KMS-11 (cell line): ENCODE measurements around the gene TM4SF18.

Experiments
- H2AFZ ChIP-seq: fragments of 200-600 bp; sonication (generic); 2 replicates; pipeline ENCODE4 v1.6.1; 2016; ENCODE audit warnings: antibody characterized with exemption, mixed run types, low read depth
- H3K27ac ChIP-seq: fragments of 200-600 bp; sonication (generic); 2 replicates; pipeline ENCODE4 v1.6.1; 2016; ENCODE audit warnings: mild to moderate bottlenecking, mixed run types
- H3K27me3 ChIP-seq: fragments of 200-600 bp; sonication (generic); 2 replicates; pipeline ENCODE4 v1.6.1; 2017; ENCODE audit warnings: mild to moderate bottlenecking, low read depth, mixed run types, moderate library complexity; ENCODE audit not compliant: insufficient read depth
- H3K36me3 ChIP-seq: fragments of 200-600 bp; sonication (generic); 2 replicates; pipeline ENCODE4 v1.6.1; 2017; ENCODE audit warnings: mild to moderate bottlenecking, mixed run types; ENCODE audit not compliant: insufficient read depth
- H3K4me1 ChIP-seq: fragments of 200-600 bp; sonication (generic); 2 replicates; pipeline ENCODE4 v1.6.1; 2016; ENCODE audit warnings: mild to moderate bottlenecking, low read depth, mixed run types; ENCODE audit not compliant: poor library complexity, severe bottlenecking
- H3K4me2 ChIP-seq: fragments of 200-600 bp; sonication (generic); 2 replicates; pipeline ENCODE4 v1.7.0; 2016; ENCODE audit warnings: mild to moderate bottlenecking, mixed run types
- H3K4me3 ChIP-seq: fragments of 200-600 bp; sonication (generic); IDR thresholded peaks from 2 replicates; pipeline ENCODE4 v1.6.1; 2017; ENCODE audit warnings: low read depth, low read length, mixed read lengths; ENCODE audit not compliant: insufficient read depth
- H3K79me2 ChIP-seq: fragments of 200-600 bp; sonication (generic); 2 replicates; pipeline ENCODE4 v1.6.1; 2016; ENCODE audit warnings: low read depth, mixed run types; ENCODE audit not compliant: insufficient read depth
- H3K9ac ChIP-seq: fragments of 200-600 bp; sonication (generic); 2 replicates; pipeline ENCODE4 v1.6.1; 2016; ENCODE audit warnings: mild to moderate bottlenecking, mixed run types
- H4K20me1 ChIP-seq: fragments of 200-600 bp; sonication (generic); 2 replicates; pipeline ENCODE4 v1.6.1; 2016; ENCODE audit warnings: mild to moderate bottlenecking, mixed run types; ENCODE audit not compliant: insufficient read depth
- TF ChIP-seq, protein P1 (sequence below): fragments of 200-600 bp; sonication (generic); conservative IDR thresholded peaks from 2 replicates; pipeline ENCODE4 v1.6.1; 2017; ENCODE audit warnings: low read depth, mild to moderate bottlenecking, antibody characterized with exemption, low read length, moderate library complexity, mixed read lengths

TM4SF18 gene

DNA sequence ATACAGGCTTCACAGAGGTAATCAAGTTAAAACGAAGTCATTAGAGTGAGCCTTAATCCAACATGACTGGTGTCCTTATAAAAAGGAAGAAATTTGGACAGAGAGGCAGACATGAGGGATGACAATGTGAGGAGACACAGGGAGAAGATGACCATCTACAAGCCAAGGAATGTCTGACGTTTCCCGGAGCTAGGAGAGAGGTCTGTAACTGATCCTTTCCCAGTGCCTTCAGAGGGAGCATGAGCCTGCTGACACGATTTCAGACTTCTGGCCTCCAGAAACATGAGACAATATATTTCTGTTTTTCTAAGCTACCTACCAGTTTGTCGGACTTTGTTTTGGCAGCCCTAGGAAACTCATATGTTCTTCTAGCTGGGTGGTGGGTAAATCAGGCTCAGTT lies 28.9 kb upstream of the TM4SF18 start:
- Histone ChIP-seq H3K9ac (no peak overlapping the region), H3K4me1 (no peaks in the 10 kb centered on the region), H3K79me2 (no peaks in the 10 kb centered on the region), H2AFZ (no peak overlapping the region), H3K27ac (no peak overlapping the region), H3K36me3 (no peaks in the 10 kb centered on the region), H4K20me1 (no peaks in the 10 kb centered on the region), H3K27me3 (no peaks in the 10 kb centered on the region), H3K4me3 (no peak overlapping the region), H3K4me2 (no peak overlapping the region)
- TF ChIP-seq, protein P1, sequence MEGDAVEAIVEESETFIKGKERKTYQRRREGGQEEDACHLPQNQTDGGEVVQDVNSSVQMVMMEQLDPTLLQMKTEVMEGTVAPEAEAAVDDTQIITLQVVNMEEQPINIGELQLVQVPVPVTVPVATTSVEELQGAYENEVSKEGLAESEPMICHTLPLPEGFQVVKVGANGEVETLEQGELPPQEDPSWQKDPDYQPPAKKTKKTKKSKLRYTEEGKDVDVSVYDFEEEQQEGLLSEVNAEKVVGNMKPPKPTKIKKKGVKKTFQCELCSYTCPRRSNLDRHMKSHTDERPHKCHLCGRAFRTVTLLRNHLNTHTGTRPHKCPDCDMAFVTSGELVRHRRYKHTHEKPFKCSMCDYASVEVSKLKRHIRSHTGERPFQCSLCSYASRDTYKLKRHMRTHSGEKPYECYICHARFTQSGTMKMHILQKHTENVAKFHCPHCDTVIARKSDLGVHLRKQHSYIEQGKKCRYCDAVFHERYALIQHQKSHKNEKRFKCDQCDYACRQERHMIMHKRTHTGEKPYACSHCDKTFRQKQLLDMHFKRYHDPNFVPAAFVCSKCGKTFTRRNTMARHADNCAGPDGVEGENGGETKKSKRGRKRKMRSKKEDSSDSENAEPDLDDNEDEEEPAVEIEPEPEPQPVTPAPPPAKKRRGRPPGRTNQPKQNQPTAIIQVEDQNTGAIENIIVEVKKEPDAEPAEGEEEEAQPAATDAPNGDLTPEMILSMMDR = no peak

- Histone ChIP-seq H3K27ac (no peak overlapping the region), H3K4me1 (no peaks in the 10 kb centered on the region), H3K9ac (no peak overlapping the region), H3K27me3 (no peaks in the 10 kb centered on the region), H3K36me3 (no peaks in the 10 kb centered on the region), H4K20me1 (no peaks in the 10 kb centered on the region), H3K79me2 (no peaks in the 10 kb centered on the region), H3K4me2 (no peak overlapping the region), H2AFZ (no peak overlapping the region), H3K4me3 (no peak overlapping the region)
- TF ChIP-seq, protein P1 = no peak
These were observed 23.2 kb upstream of the TM4SF18 start for GRCh38 chr3:149356630-149357029.

DNA sequence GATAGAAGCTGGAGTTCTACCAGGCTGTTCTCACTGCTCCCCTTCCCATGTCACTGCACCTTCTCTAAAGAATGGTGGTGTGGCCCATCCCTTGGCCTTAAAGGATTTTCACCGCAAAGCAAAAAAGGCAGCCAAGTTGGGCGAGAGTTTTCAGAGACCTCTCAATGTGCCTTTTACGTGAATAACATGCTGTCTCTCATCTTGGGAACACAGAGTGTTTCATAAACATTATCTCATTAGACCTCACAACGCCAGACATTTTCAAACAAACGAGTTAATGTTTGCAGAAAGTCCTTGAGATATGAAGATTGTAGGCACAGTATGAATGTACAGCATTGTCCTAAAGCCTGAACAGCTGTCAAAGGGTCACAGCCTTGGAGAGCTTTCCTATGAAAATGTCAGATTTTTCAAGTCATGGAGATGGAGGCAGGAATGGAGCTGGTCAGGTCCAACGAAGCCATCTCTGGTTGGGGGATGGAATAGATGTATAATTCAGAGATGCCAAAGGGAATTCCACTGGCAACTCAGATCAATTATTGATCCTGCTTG lies 22.7 kb upstream of the TM4SF18 start:
- H2AFZ ChIP-seq = no peak overlapping the region
- H3K4me3 ChIP-seq = no peak overlapping the region
- H4K20me1 ChIP-seq = no peaks in the 10 kb centered on the region
- no peak overlapping the region for H3K4me2 ChIP-seq
- no peak overlapping the region for H3K9ac ChIP-seq
- H3K79me2 ChIP-seq = no peaks in the 10 kb centered on the region
- TF ChIP-seq, protein P1 = no peak
- H3K27me3 ChIP-seq = no peaks in the 10 kb centered on the region
- no peaks in the 10 kb centered on the region for H3K4me1 ChIP-seq
- no peaks in the 10 kb centered on the region for H3K36me3 ChIP-seq
- H3K27ac ChIP-seq = no peak overlapping the region

DNA sequence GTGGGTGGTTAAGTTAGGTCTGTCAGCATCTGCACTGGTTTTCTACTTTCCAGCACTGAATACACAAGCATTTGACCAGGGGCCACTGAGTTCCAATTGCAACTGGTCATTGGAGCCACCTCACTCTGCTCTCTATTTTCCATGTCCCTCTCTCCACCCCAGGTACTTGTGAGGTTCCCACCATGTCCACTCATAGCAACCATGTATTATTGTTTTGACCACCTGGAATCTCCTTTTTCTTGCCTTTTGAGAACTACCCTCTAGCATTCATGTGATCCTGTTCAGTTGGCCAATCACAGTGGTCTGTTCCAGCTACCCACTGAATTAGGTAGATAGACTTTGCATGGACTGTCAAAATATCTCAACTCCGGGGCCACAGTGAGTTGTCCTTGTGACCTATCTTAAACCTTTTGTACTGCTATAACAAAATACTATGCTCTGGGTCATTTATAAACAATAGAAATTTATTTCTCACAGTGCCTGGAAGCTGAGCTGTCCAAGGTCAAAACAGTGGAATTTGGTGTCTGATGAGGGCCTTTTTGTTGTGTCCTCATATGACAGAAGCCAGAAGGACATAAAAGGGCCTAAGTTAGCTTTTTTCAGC lies 20.2 kb upstream of the TM4SF18 start:
- Histone ChIP-seq H3K4me2 (no peak overlapping the region), H3K27ac (no peak overlapping the region), H3K36me3 (no peaks in the 10 kb centered on the region), H3K4me3 (no peak overlapping the region), H3K9ac (no peak overlapping the region), H4K20me1 (no peaks in the 10 kb centered on the region), H3K79me2 (no peaks in the 10 kb centered on the region), H3K27me3 (no peaks in the 10 kb centered on the region), H2AFZ (no peak overlapping the region), H3K4me1 (no peaks in the 10 kb centered on the region)
- TF ChIP-seq, protein P1 = no peak
